RPMI8226 (cell line): Measurements from ENCODE around the gene GRIA4.

Experiments used
- DNase-seq: peaks from one replicate; pipeline ENCODE4 v3.0.0-alpha.2; 2015

GRIA4 gene

DNA sequence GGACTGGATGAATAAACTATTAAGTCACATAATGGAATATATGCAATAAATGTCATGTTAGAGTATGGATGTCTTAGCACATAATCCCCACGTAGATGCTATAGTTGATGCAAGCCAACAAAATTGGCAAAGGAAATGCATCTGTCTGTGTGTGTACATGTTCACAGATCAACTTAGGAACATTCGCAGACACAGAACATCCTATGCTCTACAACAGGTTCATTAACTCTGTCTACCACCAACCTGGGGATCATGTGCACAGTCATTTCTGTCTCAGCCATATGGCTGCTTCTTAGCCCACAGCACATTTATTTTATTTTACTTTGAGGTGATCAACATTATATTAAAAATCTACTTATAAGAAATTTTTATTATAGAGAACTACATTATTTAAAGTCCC lies 407.2 kb downstream of the GRIA4 start:
- DNase-seq: no peak

DNA sequence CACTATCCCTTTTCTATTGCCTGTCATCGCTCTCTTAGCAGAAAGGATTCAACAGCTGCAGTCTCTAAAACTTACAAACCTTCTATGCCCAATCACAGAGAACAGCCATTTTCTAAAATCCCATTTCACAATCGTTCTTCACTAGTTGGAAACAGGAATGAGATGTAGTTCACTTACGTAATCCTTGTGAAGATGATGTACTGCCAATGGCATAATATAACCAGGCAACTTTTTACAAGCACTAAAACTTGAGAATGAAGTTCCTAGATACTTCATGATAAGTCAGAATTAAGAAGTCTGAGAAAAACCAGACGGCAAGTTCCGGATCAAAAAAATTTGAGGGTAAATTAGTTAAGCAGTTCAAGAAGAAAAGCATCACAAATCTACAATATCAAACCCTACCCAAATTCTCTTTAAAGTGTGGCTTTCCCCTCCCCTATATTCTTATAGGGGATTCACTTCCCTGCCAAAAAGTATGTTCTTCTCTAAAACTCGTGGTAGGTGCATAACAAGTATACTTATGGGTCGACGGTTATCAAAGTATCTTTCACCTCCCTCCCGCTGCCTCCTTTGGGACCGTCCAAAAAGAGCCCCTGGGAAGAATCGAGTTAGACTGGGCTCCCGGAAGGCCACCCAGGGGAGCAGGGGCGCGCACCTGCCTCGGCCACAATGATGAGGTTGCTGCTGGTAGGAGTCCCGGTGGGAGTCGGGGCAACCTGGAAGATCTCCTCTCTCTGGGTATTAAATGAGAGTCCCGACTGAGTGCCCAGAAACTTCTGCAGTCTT lies 411.5 kb downstream of the GRIA4 start:
- DNase-seq: no peak

GRCh38 chr11:106021967-106022794 lies 412.3 kb downstream of the GRIA4 start, which contains the start of gene MSANTD4:
MSANTD4 (minus strand) TSS chr11:106022240; CDS start chr11:106010917, 11,323 bp downstream.
- peak; percentile 100 for DNase-seq

GRCh38 chr11:106022795-106023275 lies 413.0 kb downstream of the GRIA4 start:
- DNase-seq: no peak

DNA sequence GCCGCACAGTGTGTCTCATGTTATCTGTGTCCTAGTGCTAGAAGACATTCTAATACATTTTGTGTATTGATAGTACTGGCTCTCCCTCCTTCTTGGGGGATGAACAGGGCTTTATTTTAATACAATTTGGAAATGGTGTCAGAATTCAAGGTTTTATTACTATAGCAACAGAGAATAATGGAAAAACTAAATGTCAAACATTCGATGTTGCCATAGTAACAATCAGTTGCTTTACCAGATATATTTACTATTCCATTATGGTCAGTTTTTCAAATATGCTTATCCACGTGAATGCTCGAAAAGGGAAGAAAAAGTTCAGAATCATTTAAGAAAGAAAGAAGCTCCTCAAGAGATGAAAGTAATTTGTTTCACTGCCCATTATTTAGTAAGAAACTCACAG lies 420.7 kb downstream of the GRIA4 start:
- DNase-seq: no peak

GRCh38 chr11:106031202-106031810 lies 421.4 kb downstream of the GRIA4 start:
- no peak for DNase-seq
